Measurements from ENCODE around the gene CDYL.

- TF ChIP-seq CTCF (IDR thresholded peaks at IDR 0.05) (no peak), POLR2A (IDR thresholded peaks at IDR 0.05) (no peak)
Observed at GRCh38 chr6:4808396-4808795, 32.2 kb downstream of the CDYL start.

All from heart left ventricle (tissue), 13 donors.